PC-3 (cell line): ENCODE data around the gene RABAC1. TPM values are rescaled to one million over a fixed set of nuclear protein-coding genes. Genes with fewer than 3 reads are reported as not detected.

Source experiments
- ATAC-seq: fragments of 200-7000 bp; cut with Tn5 transposase; 2 replicates; pipeline ENCODE4 v1.9.1; 2020; ENCODE audit warnings: mild to moderate bottlenecking, moderate library complexity
- BruUV-seq: library from RNA; stranded (reverse); fragments of 400-500 nt; replicated peaks from 2 replicates; lab custom pipeline; 2021; lab: Mats Ljungman, UMichigan
- CTCF ChIA-PET: fragments of 300-600 bp; sonication (Branson Sonifier 250); formaldehyde crosslinking; loops from one replicate; lab custom pipeline; 2022; ENCODE audit warnings: antibody characterized with exemption; lab: Charles Lee
- POLR2A ChIA-PET: fragments of 300-600 bp; sonication (Branson Sonifier 250); formaldehyde crosslinking; loops from one replicate; lab custom pipeline; 2022; ENCODE audit warnings: antibody characterized with exemption; ENCODE audit not compliant: unreplicated experiment; lab: Charles Lee
- DNase-seq: peaks from one replicate; pipeline ENCODE4 v3.0.0-alpha.2; 2015
- H2AFZ ChIP-seq: fragments of 300-600 bp; sonication (generic); 2 replicates; pipeline ENCODE4 v1.6.0; 2016; ENCODE audit warnings: antibody characterized with exemption, low read length
- H3F3A ChIP-seq: fragments of 300-600 bp; sonication (generic); one replicate; pipeline ENCODE4 v1.6.0; 2017; ENCODE audit warnings: antibody characterized with exemption, low read length, control low read depth, mild to moderate bottlenecking; ENCODE audit not compliant: unreplicated experiment
- H3K27ac ChIP-seq: fragments of 300-600 bp; sonication (generic); 2 replicates; pipeline ENCODE4 v1.5.1; 2016; ENCODE audit warnings: mild to moderate bottlenecking, low read length
- H3K27me3 ChIP-seq: fragments of 300-600 bp; sonication (generic); 2 replicates; pipeline ENCODE4 v1.6.1; 2016; ENCODE audit warnings: low read length, mixed read lengths
- H3K36me3 ChIP-seq: fragments of 300-600 bp; sonication (generic); 2 replicates; pipeline ENCODE4 v1.6.1; 2016; ENCODE audit warnings: low read depth, mixed run types, low read length, mixed read lengths
- H3K4me1 ChIP-seq: fragments of 300-600 bp; sonication (generic); 2 replicates; pipeline ENCODE4 v1.5.1; 2016; ENCODE audit warnings: low read length; ENCODE audit not compliant: insufficient read depth
- H3K4me2 ChIP-seq: fragments of 300-600 bp; sonication (generic); 2 replicates; pipeline ENCODE4 v1.6.0; 2016; ENCODE audit warnings: low read length
- H3K4me3 ChIP-seq: fragments of 300-600 bp; sonication (generic); 2 replicates; pipeline ENCODE4 v1.5.1; 2016; ENCODE audit warnings: mild to moderate bottlenecking, low read length, mixed read lengths
- H3K79me2 ChIP-seq: fragments of 300-600 bp; sonication (generic); 2 replicates; pipeline ENCODE4 v1.6.1; 2017; ENCODE audit warnings: low read length, mixed read lengths
- H3K9ac ChIP-seq: fragments of 300-600 bp; sonication (generic); 2 replicates; pipeline ENCODE4 v1.6.0; 2016; ENCODE audit warnings: mild to moderate bottlenecking, low read length
- H3K9me2 ChIP-seq: fragments of 300-600 bp; sonication (generic); replicated peaks from 2 replicates; pipeline ENCODE4 v1.6.1; 2016; ENCODE audit warnings: mixed run types, low read length, mixed read lengths
- H3K9me3 ChIP-seq: fragments of 300-600 bp; sonication (generic); 2 replicates; pipeline ENCODE4 v1.6.1; 2016; ENCODE audit warnings: low read length, mixed read lengths
- H4K20me1 ChIP-seq: fragments of 300-600 bp; sonication (generic); 2 replicates; pipeline ENCODE4 v1.6.1; 2016; ENCODE audit warnings: low read length, mixed read lengths
- EZH2 ChIP-seq: fragments of 300-600 bp; sonication (generic); IDR thresholded peaks from one replicate; pipeline ENCODE4 v1.6.1; 2017; ENCODE audit warnings: antibody characterized with exemption, mild to moderate bottlenecking, low read length; ENCODE audit not compliant: unreplicated experiment
- EZH2phosphoT487 ChIP-seq: fragments of 300-600 bp; sonication (generic); IDR thresholded peaks from 2 replicates; pipeline ENCODE4 v1.6.1; 2018; ENCODE audit warnings: mild to moderate bottlenecking, antibody characterized with exemption, low read length, borderline replicate concordance
- intact Hi-C: fragments of 100-400 bp; cut with micrococcal nuclease; formaldehyde crosslinking; loops from 2 replicates; pipeline ENCODE4 v1.9.0; 2023
- total RNA-seq: library from RNA; depleted of rRNA; stranded (reverse); fragments of >200 nt; gene quantifications from 2 replicates; pipeline ENCODE4 v1.2.3, GENCODE V29; 2014; rRNA removed
- TF ChIP-seq, protein P1 (sequence below): fragments of 300-600 bp; sonication (generic); conservative IDR thresholded peaks from 2 replicates; pipeline ENCODE4 v1.5.1; 2017; ENCODE audit warnings: antibody characterized with exemption, low read depth, mild to moderate bottlenecking, low read length

Gene RABAC1
- total RNA-seq, 1 experiment from 2014 or later, result 158 TPM

DNA sequence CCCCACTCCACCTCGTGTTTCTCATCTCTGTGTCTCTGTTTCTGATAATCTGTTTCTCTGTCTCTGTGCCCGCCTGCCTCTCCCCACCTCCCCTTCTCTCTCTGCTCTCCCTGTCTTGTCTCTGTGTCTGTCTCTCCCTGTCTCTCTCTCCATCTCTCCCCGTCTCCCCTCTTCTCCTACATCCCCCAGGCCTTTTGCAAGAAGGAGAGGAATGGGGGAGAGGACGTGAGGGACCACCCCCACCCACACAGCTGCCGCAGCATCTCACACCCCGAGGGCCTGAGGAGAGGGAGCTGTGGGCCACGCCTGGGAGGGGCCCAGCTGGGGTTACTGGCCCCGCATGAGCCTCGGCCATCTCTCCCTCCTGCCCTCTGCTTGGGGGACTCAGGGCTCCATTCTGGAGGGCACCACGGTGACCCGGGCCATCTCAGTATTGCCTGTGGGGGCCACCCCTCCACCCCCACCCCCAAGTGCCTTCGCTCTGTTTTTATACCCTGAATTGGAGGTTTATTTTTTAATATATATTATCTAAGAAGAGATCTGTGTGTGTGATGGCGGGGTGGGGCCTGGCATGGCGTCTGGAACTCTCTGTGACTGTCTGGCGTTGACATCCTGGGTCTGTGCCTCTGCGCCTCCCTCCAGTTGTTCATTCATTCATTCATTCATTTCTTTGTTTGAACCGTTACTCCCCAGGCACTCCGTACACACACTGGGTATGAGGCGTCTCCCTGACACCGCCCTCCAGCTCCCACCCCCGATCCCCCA, 52.0 kb downstream of the RABAC1 start:
- no peaks in the 10 kb centered on the region for H3K79me2 ChIP-seq
- CTCF ChIA-PET, result no interaction called here
- no peak for ATAC-seq

More for the DNA sequence above, 52.0 kb downstream of the RABAC1 start:
- no peaks in the 10 kb centered on the region for H3F3A ChIP-seq
- no peak overlapping the region for H3K4me3 ChIP-seq
- no peak overlapping the region for H3K27ac ChIP-seq
- TF ChIP-seq, protein P1, sequence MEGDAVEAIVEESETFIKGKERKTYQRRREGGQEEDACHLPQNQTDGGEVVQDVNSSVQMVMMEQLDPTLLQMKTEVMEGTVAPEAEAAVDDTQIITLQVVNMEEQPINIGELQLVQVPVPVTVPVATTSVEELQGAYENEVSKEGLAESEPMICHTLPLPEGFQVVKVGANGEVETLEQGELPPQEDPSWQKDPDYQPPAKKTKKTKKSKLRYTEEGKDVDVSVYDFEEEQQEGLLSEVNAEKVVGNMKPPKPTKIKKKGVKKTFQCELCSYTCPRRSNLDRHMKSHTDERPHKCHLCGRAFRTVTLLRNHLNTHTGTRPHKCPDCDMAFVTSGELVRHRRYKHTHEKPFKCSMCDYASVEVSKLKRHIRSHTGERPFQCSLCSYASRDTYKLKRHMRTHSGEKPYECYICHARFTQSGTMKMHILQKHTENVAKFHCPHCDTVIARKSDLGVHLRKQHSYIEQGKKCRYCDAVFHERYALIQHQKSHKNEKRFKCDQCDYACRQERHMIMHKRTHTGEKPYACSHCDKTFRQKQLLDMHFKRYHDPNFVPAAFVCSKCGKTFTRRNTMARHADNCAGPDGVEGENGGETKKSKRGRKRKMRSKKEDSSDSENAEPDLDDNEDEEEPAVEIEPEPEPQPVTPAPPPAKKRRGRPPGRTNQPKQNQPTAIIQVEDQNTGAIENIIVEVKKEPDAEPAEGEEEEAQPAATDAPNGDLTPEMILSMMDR, result no peak
- TF ChIP-seq EZH2, result no peak
- TF ChIP-seq EZH2phosphoT487, result no peak
- H2AFZ ChIP-seq, result no peak overlapping the region
- POLR2A ChIA-PET, result no interaction called here
- H3K9ac ChIP-seq, result no peak overlapping the region
- DNase-seq, result no peak
- BruUV-seq, result TSS peak; percentile 8
- H3K9me2 ChIP-seq, result no peaks in the 10 kb centered on the region
- peaks cover 18% of the 10 kb centered on the region for H3K4me1 ChIP-seq
- peaks cover 21% of the 10 kb centered on the region; the same call in 1 of the 2 replicates for H3K36me3 ChIP-seq
- H3K27me3 ChIP-seq, result peaks cover 6% of the 10 kb centered on the region
- intact Hi-C loops, result no loop called here
- H4K20me1 ChIP-seq, result no peaks in the 10 kb centered on the region
- H3K9me3 ChIP-seq, result no peaks in the 10 kb centered on the region
- no peak overlapping the region for H3K4me2 ChIP-seq

Other genes starting within 250 kb of the RABAC1 start
- gene CEACAM6, start 203.8 kb downstream of the RABAC1 start, total RNA-seq, result 7.1 and 9.0 TPM in 2 replicates
- gene CEACAM3, start 162.7 kb downstream of the RABAC1 start, total RNA-seq, result not detected in 2 replicates
- not detected in 2 replicates for gene LYPD4, start 114.6 kb downstream of the RABAC1 start, total RNA-seq
- not detected in 2 replicates for gene DMRTC2, start 114.3 kb downstream of the RABAC1 start, total RNA-seq
- gene RPS19, start 99.1 kb downstream of the RABAC1 start, total RNA-seq, result 1,687 and 1,830 TPM in 2 replicates
- gene CD79A, start 82.0 kb downstream of the RABAC1 start, total RNA-seq, result 0.11 TPM in 1 of 2 replicates, not detected in the other
- 50.8 and 64.3 TPM in 2 replicates for gene ARHGEF1, start 76.1 kb downstream of the RABAC1 start, total RNA-seq
- 0.11 and 0.58 TPM in 2 replicates for gene ERFL, start 30.9 kb downstream of the RABAC1 start, total RNA-seq
- gene ATP1A3, start 34.9 kb upstream of the RABAC1 start, total RNA-seq, result 4.0 and 8.3 TPM in 2 replicates
- 0.12 TPM in 1 of 2 replicates, not detected in the other for gene GRIK5, start 110.9 kb upstream of the RABAC1 start, total RNA-seq
- 14.4 and 15.2 TPM in 2 replicates for gene ZNF574, start 116.8 kb upstream of the RABAC1 start, total RNA-seq
- 1.4 and 2.4 TPM in 2 replicates for gene POU2F2, start 173.1 kb upstream of the RABAC1 start, total RNA-seq